ENCODE results near the gene PHRF1.

PHRF1 gene

DNA sequence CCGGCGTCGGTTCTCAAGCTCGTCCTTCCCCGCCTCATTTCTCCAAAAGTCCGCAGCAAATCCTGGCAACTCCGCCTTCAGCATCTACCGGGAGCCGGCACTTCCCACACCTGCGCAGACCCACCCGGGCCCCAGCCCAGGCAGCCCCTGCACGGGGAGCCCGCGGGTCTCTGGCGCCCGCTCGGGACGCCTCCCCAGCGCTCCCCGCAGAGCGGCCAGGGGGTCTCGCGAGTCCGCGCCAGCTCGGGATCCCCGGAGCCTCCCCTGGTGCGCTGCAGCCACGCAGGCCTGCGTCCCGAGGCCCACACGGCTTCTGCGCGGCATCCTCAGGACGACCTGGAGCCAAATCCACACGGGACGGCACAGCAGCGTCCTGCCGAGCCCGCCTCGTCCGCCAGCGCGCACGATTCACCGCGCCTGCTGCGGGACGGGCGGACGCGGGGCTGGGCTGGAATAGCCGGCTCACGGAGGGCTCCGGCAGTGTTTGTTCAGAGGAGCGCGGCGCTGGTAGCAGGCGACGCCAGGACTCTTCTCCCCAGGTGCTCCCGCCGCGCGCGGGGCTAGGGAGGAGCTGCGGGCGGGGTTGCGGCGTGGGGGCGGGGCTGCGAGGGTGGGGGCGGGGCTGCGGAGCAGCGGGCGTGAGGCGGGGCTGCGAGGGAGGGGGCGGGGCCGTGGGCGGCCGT, 816 bp upstream of the PHRF1 start:
- DNase-seq (ENCODE audit: low read depth in 2 of 2): no peak

DNA sequence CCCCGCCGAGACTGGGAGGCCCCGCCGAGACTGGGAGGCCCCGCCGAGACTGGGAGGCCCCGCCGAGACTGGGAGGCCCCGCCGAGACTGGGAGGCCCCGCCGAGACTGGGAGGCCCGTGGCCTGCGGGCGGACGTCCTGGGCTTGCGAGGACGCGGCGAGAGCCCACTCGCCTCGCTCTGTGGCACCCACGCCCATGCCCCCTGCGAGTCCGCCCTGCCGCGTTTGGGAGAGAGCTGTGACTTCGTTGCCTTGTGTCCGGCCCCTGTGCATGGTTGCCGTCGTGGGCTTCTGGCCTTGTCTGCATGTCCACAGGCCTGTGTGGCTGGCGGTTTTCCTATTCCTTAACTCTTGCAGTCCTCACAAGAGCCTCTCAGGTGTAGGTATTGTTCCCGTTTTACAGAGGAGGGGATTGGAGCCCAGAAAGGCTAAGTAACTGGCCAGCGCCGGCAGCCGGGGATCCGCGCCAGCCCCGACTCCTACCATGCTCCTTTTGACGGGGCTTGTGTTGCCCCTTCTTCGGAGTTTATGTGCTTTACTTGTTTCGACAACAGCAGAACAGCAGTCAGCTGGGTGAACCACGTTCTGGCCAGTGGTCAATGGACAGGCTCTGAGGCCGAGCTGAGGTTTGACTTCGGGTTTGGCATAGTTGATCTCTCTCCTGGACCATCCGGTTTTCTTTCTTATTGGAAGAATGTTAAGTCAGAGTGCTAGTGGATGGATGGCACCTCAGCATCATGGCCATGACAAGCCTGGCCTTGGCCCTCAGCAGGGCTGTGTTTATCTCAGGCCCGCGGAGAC, 741 bp downstream of the PHRF1 start:
- TF ChIP-seq, protein P1, sequence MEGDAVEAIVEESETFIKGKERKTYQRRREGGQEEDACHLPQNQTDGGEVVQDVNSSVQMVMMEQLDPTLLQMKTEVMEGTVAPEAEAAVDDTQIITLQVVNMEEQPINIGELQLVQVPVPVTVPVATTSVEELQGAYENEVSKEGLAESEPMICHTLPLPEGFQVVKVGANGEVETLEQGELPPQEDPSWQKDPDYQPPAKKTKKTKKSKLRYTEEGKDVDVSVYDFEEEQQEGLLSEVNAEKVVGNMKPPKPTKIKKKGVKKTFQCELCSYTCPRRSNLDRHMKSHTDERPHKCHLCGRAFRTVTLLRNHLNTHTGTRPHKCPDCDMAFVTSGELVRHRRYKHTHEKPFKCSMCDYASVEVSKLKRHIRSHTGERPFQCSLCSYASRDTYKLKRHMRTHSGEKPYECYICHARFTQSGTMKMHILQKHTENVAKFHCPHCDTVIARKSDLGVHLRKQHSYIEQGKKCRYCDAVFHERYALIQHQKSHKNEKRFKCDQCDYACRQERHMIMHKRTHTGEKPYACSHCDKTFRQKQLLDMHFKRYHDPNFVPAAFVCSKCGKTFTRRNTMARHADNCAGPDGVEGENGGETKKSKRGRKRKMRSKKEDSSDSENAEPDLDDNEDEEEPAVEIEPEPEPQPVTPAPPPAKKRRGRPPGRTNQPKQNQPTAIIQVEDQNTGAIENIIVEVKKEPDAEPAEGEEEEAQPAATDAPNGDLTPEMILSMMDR (IDR thresholded peaks at IDR 0.05; ENCODE audit: low read depth, low read length): no peak
- DNase-seq (ENCODE audit: low read depth in 2 of 2): no peak
- H3K4me3 ChIP-seq (replicated peaks in 1 of 2; ENCODE audit: low read depth in 2 of 2, low read length in 2 of 2): peak overlapping the region; percentile 86 to 98

More for the DNA sequence above, 816 bp upstream of the PHRF1 start:
- H3K4me3 ChIP-seq (replicated peaks in 1 of 2; ENCODE audit: low read depth in 2 of 2, low read length in 2 of 2): peak overlapping the region; percentile 53 to 72
- TF ChIP-seq, protein P1 (IDR thresholded peaks at IDR 0.05; ENCODE audit: low read depth, low read length): no peak

DNA sequence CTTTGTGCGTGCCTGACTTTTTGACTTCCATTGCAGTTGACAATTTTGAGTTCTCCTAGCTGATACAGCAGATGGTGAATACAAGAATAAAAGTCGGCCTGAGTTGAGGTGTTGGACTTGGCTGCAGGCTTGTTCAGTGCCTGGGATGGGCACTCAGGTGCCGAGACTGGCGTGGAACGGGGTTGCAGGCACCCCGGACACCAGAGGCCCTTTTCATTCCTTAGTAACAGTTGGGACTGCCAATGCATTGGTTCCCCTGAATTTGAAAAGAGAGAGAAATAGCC, 1.3 kb downstream of the PHRF1 start:
- DNase-seq (ENCODE audit: low read depth in 2 of 2): no peak
- TF ChIP-seq, protein P1 (IDR thresholded peaks at IDR 0.05; ENCODE audit: low read depth, low read length): no peak

DNA sequence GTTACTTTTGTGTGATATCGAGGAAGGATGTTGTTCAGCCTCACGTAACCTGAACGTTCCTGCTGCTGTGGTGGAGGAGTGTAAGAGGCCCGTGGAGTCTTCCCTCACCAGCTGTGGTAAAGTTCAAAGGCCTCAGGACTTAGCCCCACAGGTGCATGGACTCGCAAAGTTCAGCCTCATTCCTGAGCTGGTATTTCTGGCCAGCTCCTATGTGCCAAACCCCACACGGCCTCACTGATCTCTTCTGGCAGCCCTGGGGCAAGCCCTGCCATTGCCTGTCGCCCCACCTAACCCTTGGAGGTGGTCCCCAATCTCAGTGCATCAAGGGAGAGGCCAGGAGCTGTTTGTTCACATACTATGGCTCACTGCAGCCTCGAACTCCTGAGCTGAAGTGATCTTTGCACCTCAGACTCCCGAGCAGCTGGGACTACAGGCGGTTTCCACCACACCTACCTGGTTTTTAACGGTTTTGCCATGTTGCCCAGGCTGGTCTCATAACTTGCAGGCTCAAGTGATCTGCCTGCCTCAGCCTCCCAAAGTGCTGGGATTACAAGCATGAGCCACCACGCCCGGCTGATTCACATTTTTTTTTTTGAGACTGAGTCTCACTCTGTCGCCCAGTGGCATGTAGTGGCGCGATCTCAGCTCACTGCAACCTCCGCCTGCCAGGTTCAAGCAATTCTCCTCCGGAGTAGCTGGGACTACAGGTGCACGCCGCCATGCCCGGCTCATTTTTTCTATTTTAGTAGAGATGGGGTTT, 2.2 kb downstream of the PHRF1 start:
- TF ChIP-seq, protein P1 (IDR thresholded peaks at IDR 0.05; ENCODE audit: low read depth, low read length): no peak
- no peak for DNase-seq (ENCODE audit: low read depth in 2 of 2)
- H3K4me3 ChIP-seq (replicated peaks in 1 of 2; ENCODE audit: low read depth in 2 of 2, low read length in 2 of 2): peak overlapping the region; percentile 3 to 98

More for the DNA sequence above, 1.3 kb downstream of the PHRF1 start:
- H3K4me3 ChIP-seq (replicated peaks in 1 of 2; ENCODE audit: low read depth in 2 of 2, low read length in 2 of 2): peak overlapping the region; percentile 86 to 98

DNA sequence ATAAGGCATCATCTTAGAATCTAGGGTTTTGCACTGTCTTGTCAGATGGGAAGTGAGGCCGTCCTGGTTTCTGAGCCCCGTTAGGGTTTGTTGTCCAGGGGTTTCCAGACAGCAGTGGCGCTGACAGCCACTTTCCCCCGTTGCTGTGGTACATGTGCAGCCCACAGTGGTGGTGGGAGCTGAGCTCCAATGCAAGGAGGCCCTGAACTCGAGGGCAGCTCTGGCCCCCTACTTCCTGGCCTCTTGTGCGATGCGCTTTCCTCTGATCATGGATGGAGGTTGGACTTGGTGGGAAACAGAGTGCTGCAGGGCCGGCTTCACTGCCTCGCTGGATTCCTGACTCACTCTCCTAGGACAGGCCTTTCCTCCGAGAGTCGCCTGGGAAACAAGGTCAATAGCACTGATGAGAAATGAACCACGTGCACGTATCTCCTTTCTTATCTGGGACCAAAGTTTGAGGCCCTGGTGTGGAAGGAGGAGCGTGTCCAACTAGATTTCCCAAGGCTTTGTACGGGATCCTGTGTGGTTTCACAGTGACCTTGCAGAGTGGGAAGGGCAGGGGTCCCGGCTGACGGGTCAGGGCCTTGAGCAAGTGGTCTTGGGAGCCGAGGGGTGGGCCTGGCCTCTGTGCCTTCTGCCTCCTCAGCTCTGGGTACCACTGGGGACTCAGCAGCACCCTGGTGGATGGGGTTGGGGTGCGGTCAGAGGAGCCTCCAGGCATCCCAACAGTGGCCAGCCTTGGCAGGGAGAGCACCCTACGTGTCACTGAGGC, 3.7 kb downstream of the PHRF1 start:
- TF ChIP-seq, protein P1 (IDR thresholded peaks at IDR 0.05; ENCODE audit: low read depth, low read length): no peak
- no peak overlapping the region for H3K4me3 ChIP-seq (replicated peaks in 1 of 2; ENCODE audit: low read depth in 2 of 2, low read length in 2 of 2)
- DNase-seq (ENCODE audit: low read depth in 2 of 2): peak; percentile 32 to 38

DNA sequence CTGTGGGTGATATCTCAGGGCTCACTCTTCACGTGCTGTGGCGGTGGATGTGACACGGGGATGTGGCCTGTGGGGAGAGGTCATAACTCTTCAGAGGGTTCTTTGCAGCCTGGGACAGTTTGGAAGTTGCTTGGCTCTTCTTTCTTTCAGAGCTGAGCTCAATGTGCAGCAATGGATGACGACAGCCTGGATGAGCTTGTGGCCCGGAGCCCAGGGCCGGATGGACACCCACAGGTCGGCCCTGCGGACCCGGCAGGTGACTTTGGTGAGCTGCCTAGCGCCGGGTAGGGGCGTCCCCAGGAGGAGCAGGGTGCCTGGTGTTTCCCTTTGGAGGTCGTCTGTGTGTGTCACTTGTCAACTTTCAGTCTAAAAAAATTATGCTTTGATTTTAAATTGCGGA, 5.1 kb downstream of the PHRF1 start:
- no peak for DNase-seq (ENCODE audit: low read depth in 2 of 2)
- no peak overlapping the region for H3K4me3 ChIP-seq (replicated peaks in 1 of 2; ENCODE audit: low read depth in 2 of 2, low read length in 2 of 2)
- TF ChIP-seq, protein P1 (IDR thresholded peaks at IDR 0.05; ENCODE audit: low read depth, low read length): no peak

Measured in cardiac fibroblast (primary cell).